OCI-LY7 (cell line): ENCODE data around the gene ZNF536. TPM values are rescaled to one million over a fixed set of nuclear protein-coding genes. Genes with fewer than 3 reads are reported as not detected.

Experiments used
- BruUV-seq: library from RNA; stranded (reverse); fragments of 400-500 nt; replicated peaks from 2 replicates; lab custom pipeline; 2021; lab: Mats Ljungman, UMichigan
- CTCF ChIA-PET: fragments of 300-600 bp; sonication (Branson Sonifier 250); formaldehyde crosslinking; loops from one replicate; lab custom pipeline; 2022; ENCODE audit warnings: antibody characterized with exemption; ENCODE audit not compliant: unreplicated experiment; lab: Charles Lee
- POLR2A ChIA-PET: fragments of 300-600 bp; sonication (Branson Sonifier 250); formaldehyde crosslinking; loops from one replicate; lab custom pipeline; 2022; ENCODE audit warnings: antibody characterized with exemption; lab: Charles Lee
- DNase-seq: peaks from one replicate; pipeline ENCODE4 v3.0.0-alpha.2; 2015; ENCODE audit warnings: low spot score
- H2AFZ ChIP-seq: fragments of 200-600 bp; sonication (generic), shearing (Covaris generic); 2 replicates; pipeline ENCODE4 v1.6.1; 2014; ENCODE audit warnings: mild to moderate bottlenecking, antibody characterized with exemption, low read length, moderate library complexity
- H3K27ac ChIP-seq: fragments of 200-600 bp; sonication (generic); 2 replicates; pipeline ENCODE4 v1.5.1; 2014; ENCODE audit warnings: mixed run types, low read depth, mild to moderate bottlenecking, moderate library complexity, low read length, inconsistent platforms; ENCODE audit not compliant: poor library complexity, severe bottlenecking
- H3K36me3 ChIP-seq: fragments of 200-600 bp; sonication (generic); 2 replicates; pipeline ENCODE4 v1.6.1; 2014; ENCODE audit warnings: mild to moderate bottlenecking, antibody characterized with exemption, low read length, moderate library complexity, mixed read lengths; ENCODE audit not compliant: insufficient read depth
- H3K4me1 ChIP-seq: fragments of 200-600 bp; sonication (generic); 2 replicates; pipeline ENCODE4 v1.5.1; 2014; ENCODE audit warnings: mild to moderate bottlenecking, low read length; ENCODE audit not compliant: insufficient read depth, poor library complexity, severe bottlenecking
- H3K4me2 ChIP-seq: fragments of 200-600 bp; sonication (generic); 2 replicates; pipeline ENCODE4 v1.6.1; 2014; ENCODE audit warnings: mild to moderate bottlenecking, low read length
- H3K4me3 ChIP-seq: fragments of 200-600 bp; sonication (generic); 2 replicates; pipeline ENCODE4 v1.5.1; 2014; ENCODE audit warnings: mild to moderate bottlenecking, low read depth, low read length; ENCODE audit not compliant: poor library complexity, severe bottlenecking
- H3K79me2 ChIP-seq: fragments of 200-600 bp; sonication (generic); 2 replicates; pipeline ENCODE4 v1.6.1; 2016; ENCODE audit warnings: low read depth, mild to moderate bottlenecking, low read length, moderate library complexity, mixed read lengths; ENCODE audit not compliant: insufficient read depth
- H3K9me2 ChIP-seq: fragments of 200-600 bp; sonication (generic); 2 replicates; pipeline ENCODE4 v1.6.1; 2016; ENCODE audit warnings: mild to moderate bottlenecking, low read length, mixed read lengths; ENCODE audit not compliant: insufficient read depth
- H3K9me3 ChIP-seq: fragments of 200-600 bp; sonication (generic); 2 replicates; pipeline ENCODE4 v1.6.1; 2014; ENCODE audit warnings: mild to moderate bottlenecking, mixed run types, low read length, mixed read lengths
- H4K20me1 ChIP-seq: fragments of 200-600 bp; sonication (generic); 2 replicates; pipeline ENCODE4 v1.6.1; 2014; ENCODE audit warnings: mild to moderate bottlenecking, antibody characterized with exemption, low read length, moderate library complexity, mixed read lengths; ENCODE audit not compliant: insufficient read depth
- CTCF ChIP-seq: fragments of 200-600 bp; sonication (generic); conservative IDR thresholded peaks from 2 replicates; pipeline ENCODE4 v1.5.1; 2014; ENCODE audit warnings: mild to moderate bottlenecking, antibody characterized with exemption, low read length, moderate library complexity, mixed read lengths
- EZH2phosphoT487 ChIP-seq: fragments of 200-600 bp; sonication (generic); IDR thresholded peaks from 2 replicates; pipeline ENCODE4 v1.6.1; 2018; ENCODE audit warnings: low read depth, borderline replicate concordance, mild to moderate bottlenecking, mixed run types, antibody characterized with exemption, low read length, moderate library complexity, mixed read lengths
- intact Hi-C: fragments of 100-400 bp; cut with micrococcal nuclease; formaldehyde crosslinking; loops from one replicate; pipeline ENCODE4 v1.10.0; 2022; ENCODE audit not compliant: unreplicated experiment
- total RNA-seq, 2 experiments: library from RNA; depleted of rRNA in 1 of 2; stranded (reverse); fragments of >200 nt in 1 of 2; shearing (Covaris generic) in 1 of 2; gene quantifications; 2 replicates each; pipeline ENCODE4 v1.2.3, GENCODE V29; 2014 to 2022

ZNF536 gene
- total RNA-seq, 2 experiments from 2014 or later: 0.06 to 0.30 TPM

- no peaks in the 10 kb centered on the region for H4K20me1 ChIP-seq
- TF ChIP-seq CTCF (no peak), EZH2phosphoT487 (no peak)
- POLR2A ChIA-PET: interaction anchor here (0.6 kb wide), 1 partner anchor 66 kb away, joined by 5 read pairs; no protein-coding TSS in a partner anchor
- no TSS peak for BruUV-seq
- CTCF ChIA-PET: no interaction called here
- H3K36me3 ChIP-seq: no peaks in the 10 kb centered on the region
- H2AFZ ChIP-seq: no peak overlapping the region
- no peak for DNase-seq
- H3K4me3 ChIP-seq: no peak overlapping the region
- H3K9me3 ChIP-seq: no peaks in the 10 kb centered on the region
- intact Hi-C loops: no loop called here
- H3K79me2 ChIP-seq: no peaks in the 10 kb centered on the region
- no peaks in the 10 kb centered on the region for H3K9me2 ChIP-seq
- H3K4me2 ChIP-seq: no peak overlapping the region
- H3K4me1 ChIP-seq: no peaks in the 10 kb centered on the region
- H3K27ac ChIP-seq: no peak overlapping the region
These were observed 13.9 kb upstream of the ZNF536 start for GRCh38 chr19:30358319-30358718.

- Histone ChIP-seq H4K20me1 (no peaks in the 10 kb centered on the region), H3K9me2 (no peaks in the 10 kb centered on the region), H3K4me1 (no peaks in the 10 kb centered on the region), H3K79me2 (no peaks in the 10 kb centered on the region), H3K9me3 (no peaks in the 10 kb centered on the region), H2AFZ (no peak overlapping the region), H3K4me3 (no peak overlapping the region), H3K27ac (no peak overlapping the region), H3K4me2 (no peak overlapping the region), H3K36me3 (no peaks in the 10 kb centered on the region)
- ChIA-PET POLR2A (interaction anchor here (0.6 kb wide), 1 partner anchor 67 kb away, joined by 5 read pairs; no protein-coding TSS in a partner anchor), CTCF (no interaction called here)
- intact Hi-C loops: no loop called here
- DNase-seq: no peak
- no TSS peak for BruUV-seq
- no peak for TF ChIP-seq EZH2phosphoT487
- TF ChIP-seq CTCF: no peak
These were observed 13.2 kb upstream of the ZNF536 start for GRCh38 chr19:30358821-30359580.

GRCh38 chr19:30359936-30360335 lies 12.2 kb upstream of the ZNF536 start:
- Histone ChIP-seq H3K36me3 (no peaks in the 10 kb centered on the region), H4K20me1 (no peaks in the 10 kb centered on the region), H3K4me2 (no peak overlapping the region), H3K9me3 (no peaks in the 10 kb centered on the region), H3K79me2 (no peaks in the 10 kb centered on the region), H2AFZ (no peak overlapping the region), H3K4me3 (no peak overlapping the region), H3K9me2 (no peaks in the 10 kb centered on the region), H3K27ac (no peak overlapping the region), H3K4me1 (no peaks in the 10 kb centered on the region)
- POLR2A ChIA-PET: no interaction called here
- intact Hi-C loops: no loop called here
- TF ChIP-seq EZH2phosphoT487 (no peak), CTCF (no peak)
- CTCF ChIA-PET: no interaction called here
- DNase-seq: no peak
- no TSS peak for BruUV-seq
